GM19452 (cell line): ENCODE data around the gene RAB11FIP2.

Experiments used
- ATAC-seq: cut with Tn5 transposase; IDR thresholded peaks from one replicate; pipeline ENCODE4 v1.9.1; 2021; ENCODE audit not compliant: unreplicated experiment

The RAB11FIP2 gene

GRCh38 chr10:117987244-117987909, 59.4 kb downstream of the RAB11FIP2 start:
- no peak for ATAC-seq

- no peak for ATAC-seq
Observed at GRCh38 chr10:117983961-117984360, 62.8 kb downstream of the RAB11FIP2 start.

GRCh38 chr10:117980755-117981702, 65.7 kb downstream of the RAB11FIP2 start:
- ATAC-seq: no peak

GRCh38 chr10:117980216-117980615, 66.5 kb downstream of the RAB11FIP2 start:
- ATAC-seq: no peak

- ATAC-seq: no peak
Observed at GRCh38 chr10:117972168-117972837, 74.4 kb downstream of the RAB11FIP2 start.

- ATAC-seq: no peak
Observed at GRCh38 chr10:117970962-117971361, 75.8 kb downstream of the RAB11FIP2 start.

- ATAC-seq: no peak
Observed at GRCh38 chr10:117969592-117969991, 77.1 kb downstream of the RAB11FIP2 start.

GRCh38 chr10:117968354-117969182, 78.2 kb downstream of the RAB11FIP2 start:
- no peak for ATAC-seq

GRCh38 chr10:117967149-117967650, 79.5 kb downstream of the RAB11FIP2 start:
- no peak for ATAC-seq

GRCh38 chr10:117965984-117966383, 80.8 kb downstream of the RAB11FIP2 start:
- ATAC-seq: no peak

- ATAC-seq: no peak
Observed at GRCh38 chr10:117964536-117964935, 82.2 kb downstream of the RAB11FIP2 start.

GRCh38 chr10:117960345-117960935, 86.3 kb downstream of the RAB11FIP2 start:
- ATAC-seq: no peak

GRCh38 chr10:117956972-117957371, 89.8 kb downstream of the RAB11FIP2 start:
- no peak for ATAC-seq

- no peak for ATAC-seq
Observed at GRCh38 chr10:117955176-117955575, 91.6 kb downstream of the RAB11FIP2 start.
